Gastroesophageal sphincter (tissue), 4 donors: ENCODE data around the gene HOXB6. TPM values are rescaled to one million over a fixed set of nuclear protein-coding genes. Genes with fewer than 3 reads are reported as not detected.

Source experiments
- ATAC-seq: fragments of 150-250 bp; one replicate; pipeline ENCODE4 v1.9.1; 2016; ENCODE audit warnings: mild to moderate bottlenecking, moderate library complexity
- H3K27ac ChIP-seq, 4 donors: fragments of 200-600 bp; sonication (generic) in 3 of 4; 1 replicate in 3 of 4; 2 replicates in 1 of 4; pipeline ENCODE4 v1.5.1; 2016 to 2019
- H3K27me3 ChIP-seq: fragments of 200-600 bp; sonication (generic); one replicate; pipeline ENCODE4 v1.5.1; 2019
- H3K36me3 ChIP-seq, 2 donors: fragments of 200-600 bp; sonication (generic); one replicate each; pipeline ENCODE4 v1.5.1; 2019; ENCODE audit warnings: control low read depth in 1 of 2
- H3K4me1 ChIP-seq, 3 donors: fragments of 200-600 bp; sonication (generic); 1 replicate in 2 of 3; 2 replicates in 1 of 3; pipeline ENCODE4 v1.5.1; 2016 to 2019; ENCODE audit warnings: control low read depth in 2 of 3
- H3K4me3 ChIP-seq, 2 donors: fragments of 200-600 bp; sonication (generic); one replicate each; pipeline ENCODE4 v1.5.1; 2019; ENCODE audit warnings: mild to moderate bottlenecking in 1 of 2, moderate library complexity in 1 of 2
- H3K9me3 ChIP-seq, 3 donors: fragments of 200-600 bp; sonication (generic); one replicate each; pipeline ENCODE4 v1.5.1; 2017 to 2019; ENCODE audit warnings: control low read depth in 2 of 3
- EP300 ChIP-seq: sonication (generic); formaldehyde crosslinking; IDR thresholded peaks from one replicate; pipeline ENCODE4 v1.6.1; 2017; ENCODE audit warnings: antibody characterized with exemption, mild to moderate bottlenecking
- POLR2A ChIP-seq, 2 donors: fragments of 450-650 bp; IDR thresholded peaks; one replicate each; pipeline ENCODE4 v1.6.1; 2017; ENCODE audit warnings: antibody characterized with exemption in 2 of 2, mild to moderate bottlenecking in 2 of 2, moderate library complexity in 1 of 2
- POLR2AphosphoS5 ChIP-seq: sonication (generic); formaldehyde crosslinking; IDR thresholded peaks from one replicate; pipeline ENCODE4 v1.6.1; 2017; ENCODE audit warnings: antibody characterized with exemption
- WGBS, 2 donors: methylation state at CpG; one replicate each; pipeline ENCODE4 v1.1.5; 2018; ENCODE audit warnings: low coverage in 1 of 2; 5-methylcytosine and 5-hydroxymethylcytosine counted together
- total RNA-seq, 4 donors: library from RNA; depleted of rRNA; stranded (reverse); fragments of >200 nt; gene quantifications; one replicate each; pipeline ENCODE4 v1.1.0, GENCODE V29; 2016
- TF ChIP-seq, protein P1 (sequence below), 4 experiments: fragments of 200-600 bp in 2 of 4; fragments of 450-650 bp in 2 of 4; sonication (generic) in 1 of 4; IDR thresholded peaks; one replicate each; pipeline ENCODE4 v1.5.1; 2017 to 2019; ENCODE audit warnings: antibody characterized with exemption in 4 of 4, mild to moderate bottlenecking in 2 of 4, moderate library complexity in 2 of 4

HOXB6 gene
- total RNA-seq, 4 donors from 2014 or later: 4.9 to 40.1 (median 5.1) TPM

GRCh38 chr17:48627623-48628521, 23.1 kb upstream of the HOXB6 start:
- ATAC-seq: no peak
- H3K9me3 ChIP-seq: no peaks in the 10 kb centered on the region
- no peak for TF ChIP-seq EP300
- TF ChIP-seq, protein P1, sequence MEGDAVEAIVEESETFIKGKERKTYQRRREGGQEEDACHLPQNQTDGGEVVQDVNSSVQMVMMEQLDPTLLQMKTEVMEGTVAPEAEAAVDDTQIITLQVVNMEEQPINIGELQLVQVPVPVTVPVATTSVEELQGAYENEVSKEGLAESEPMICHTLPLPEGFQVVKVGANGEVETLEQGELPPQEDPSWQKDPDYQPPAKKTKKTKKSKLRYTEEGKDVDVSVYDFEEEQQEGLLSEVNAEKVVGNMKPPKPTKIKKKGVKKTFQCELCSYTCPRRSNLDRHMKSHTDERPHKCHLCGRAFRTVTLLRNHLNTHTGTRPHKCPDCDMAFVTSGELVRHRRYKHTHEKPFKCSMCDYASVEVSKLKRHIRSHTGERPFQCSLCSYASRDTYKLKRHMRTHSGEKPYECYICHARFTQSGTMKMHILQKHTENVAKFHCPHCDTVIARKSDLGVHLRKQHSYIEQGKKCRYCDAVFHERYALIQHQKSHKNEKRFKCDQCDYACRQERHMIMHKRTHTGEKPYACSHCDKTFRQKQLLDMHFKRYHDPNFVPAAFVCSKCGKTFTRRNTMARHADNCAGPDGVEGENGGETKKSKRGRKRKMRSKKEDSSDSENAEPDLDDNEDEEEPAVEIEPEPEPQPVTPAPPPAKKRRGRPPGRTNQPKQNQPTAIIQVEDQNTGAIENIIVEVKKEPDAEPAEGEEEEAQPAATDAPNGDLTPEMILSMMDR (IDR thresholded peaks at IDR 0.05): no peak
- no peak for TF ChIP-seq POLR2A (IDR thresholded peaks at IDR 0.05)
- no peak for TF ChIP-seq POLR2AphosphoS5
- WGBS, 2 donors: 12 to 21% methylated on average over 18 to 24 of the region's 27 CpGs
- no peaks in the 10 kb centered on the region for H3K36me3 ChIP-seq
- no peak overlapping the region for H3K4me3 ChIP-seq
- no peak overlapping the region for H3K27ac ChIP-seq
- H3K27me3 ChIP-seq: peaks cover 100% of the 10 kb centered on the region
- H3K4me1 ChIP-seq: peaks cover 0 to 26% (median 23%) of the 10 kb centered on the region in 3 donors

DNA sequence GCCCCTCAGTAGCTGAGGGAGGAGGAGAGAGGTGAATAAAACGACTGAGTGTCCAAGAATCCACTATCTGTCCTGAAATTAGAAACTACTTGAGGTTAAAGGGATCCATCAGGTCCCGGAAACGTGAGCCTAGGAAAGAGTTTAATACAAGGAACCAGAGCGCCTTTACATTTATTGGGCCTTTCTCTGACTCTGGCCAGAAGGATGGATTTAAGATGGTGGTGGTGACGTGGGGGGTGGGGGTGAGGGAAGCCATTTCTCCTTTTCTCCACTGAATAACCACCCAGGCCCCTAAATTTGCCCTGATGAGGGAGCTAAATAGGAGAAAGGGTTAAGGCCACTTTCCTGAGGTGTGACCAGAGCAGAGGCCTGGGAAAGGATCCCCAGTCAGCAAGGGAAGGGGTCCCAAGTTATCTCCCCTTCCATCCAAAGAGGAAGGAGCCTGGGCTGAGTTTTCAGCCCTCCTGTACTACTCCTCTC, 22.4 kb upstream of the HOXB6 start:
- H3K27me3 ChIP-seq: peaks cover 100% of the 10 kb centered on the region
- peaks cover 0 to 26% (median 23%) of the 10 kb centered on the region in 3 donors for H3K4me1 ChIP-seq
- H3K36me3 ChIP-seq: no peaks in the 10 kb centered on the region
- H3K9me3 ChIP-seq: no peaks in the 10 kb centered on the region
- TF ChIP-seq, protein P1 (IDR thresholded peaks at IDR 0.05): no peak
- TF ChIP-seq EP300: no peak
- no peak for TF ChIP-seq POLR2A (IDR thresholded peaks at IDR 0.05)
- no peak for TF ChIP-seq POLR2AphosphoS5
- ATAC-seq: no peak
- no peak overlapping the region for H3K27ac ChIP-seq
- WGBS, 2 donors: 4 to 23% methylated on average over 3 of the region's 5 CpGs
- H3K4me3 ChIP-seq: no peak overlapping the region

DNA sequence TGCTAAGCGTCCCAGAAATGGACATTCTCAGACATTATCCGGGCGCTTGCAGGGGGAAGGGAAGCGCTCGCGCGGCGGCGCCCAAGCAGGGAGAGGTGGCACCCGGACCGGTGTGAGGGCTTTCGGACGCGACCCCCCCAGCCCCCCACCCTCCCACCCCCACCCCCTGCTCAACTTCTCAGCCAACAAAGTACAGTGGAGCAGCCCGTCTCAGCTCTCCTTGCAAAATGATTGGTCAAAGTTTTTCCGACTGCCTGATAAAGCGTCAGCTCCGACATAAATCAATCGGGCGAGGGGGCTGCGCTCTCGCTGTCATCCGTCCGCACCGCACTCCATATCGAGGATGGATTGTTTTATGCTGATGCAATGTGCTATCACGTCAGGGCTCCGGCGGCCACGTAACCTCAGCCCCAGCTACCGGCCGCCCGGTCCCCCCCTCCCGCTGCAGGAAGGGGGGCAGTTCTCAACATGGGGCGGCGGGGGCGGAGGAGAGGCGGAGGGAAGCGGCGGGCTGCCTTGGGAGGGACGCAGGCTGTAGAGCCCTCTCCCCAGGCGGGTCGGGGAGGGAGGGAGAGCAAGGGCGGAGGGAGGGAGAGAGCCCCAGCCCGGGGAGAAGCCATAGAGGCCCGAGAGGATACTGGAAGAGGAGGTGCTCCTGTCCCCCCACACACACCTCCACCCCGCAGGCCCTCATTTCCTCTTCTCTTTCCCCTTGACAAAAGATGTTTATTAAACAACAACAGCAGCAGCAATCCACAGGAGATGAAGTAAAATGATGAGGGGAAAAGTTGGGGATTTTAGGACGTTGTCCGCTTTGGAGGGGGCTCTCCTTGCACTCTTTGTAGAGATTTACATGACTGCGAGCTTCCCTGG, 21.7 kb upstream of the HOXB6 start, which contains the start of gene HOXB9:
HOXB9 (minus strand) TSS at position 114 of the 873 bp plus-strand sequence; CDS start at position 25, 89 bp downstream.
- TF ChIP-seq POLR2A (IDR thresholded peaks at IDR 0.05) (no peak), EP300 (no peak), POLR2AphosphoS5 (no peak)
- TF ChIP-seq, protein P1 (IDR thresholded peaks at IDR 0.05): no peak
- Histone ChIP-seq H3K36me3 (no peaks in the 10 kb centered on the region), H3K27me3 (peaks cover 100% of the 10 kb centered on the region), H3K4me3 (peak within 1 kb of the TSS in 1 of 2 donors; percentile 41), H3K27ac (no peak within 1 kb of the TSS), H3K4me1 (peaks cover 0 to 26% (median 23%) of the 10 kb centered on the region in 3 donors), H3K9me3 (no peaks in the 10 kb centered on the region)
- ATAC-seq: no peak
- 2 to 4% methylated on average over 5 to 20 of the region's 50 CpGs for WGBS, 2 donors

DNA sequence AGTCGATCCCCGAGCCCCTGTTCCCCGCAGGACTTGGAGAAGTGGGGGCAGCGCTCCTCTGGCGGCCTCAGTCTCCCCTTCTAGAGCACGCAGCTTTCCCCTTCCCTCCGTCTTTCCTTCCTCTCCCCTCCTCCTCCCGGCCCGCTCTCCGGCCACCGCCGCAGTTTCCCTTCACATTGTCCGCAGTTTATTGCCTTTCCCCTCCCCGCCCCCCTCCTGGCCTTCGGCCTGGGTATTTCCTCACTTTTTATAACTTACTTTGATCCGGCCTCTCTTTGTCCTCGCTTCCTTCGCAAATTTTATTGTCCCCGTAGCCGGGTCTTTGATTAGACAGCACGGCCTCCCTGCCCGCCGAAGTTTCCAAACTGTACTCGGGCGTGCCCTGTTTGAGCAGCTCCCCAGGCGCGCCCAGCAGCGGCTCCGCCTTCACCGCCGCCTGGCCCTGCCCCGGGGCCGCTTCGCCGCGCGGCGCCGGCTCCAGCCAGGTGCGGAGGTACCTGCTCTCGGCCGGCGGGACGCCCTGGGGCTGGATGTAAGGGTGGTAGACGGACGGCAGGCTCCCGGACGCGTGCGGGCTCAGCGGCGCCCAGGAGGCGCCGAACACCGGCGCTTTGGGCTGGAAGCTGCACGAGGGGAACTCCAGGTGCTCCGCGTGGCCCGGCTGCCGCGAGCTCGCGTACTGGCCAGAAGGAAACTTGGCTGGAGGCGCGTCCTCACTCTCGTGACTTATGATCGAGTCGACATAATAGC, 20.9 kb upstream of the HOXB6 start:
- Histone ChIP-seq H3K36me3 (no peaks in the 10 kb centered on the region), H3K4me1 (peaks cover 0 to 26% (median 23%) of the 10 kb centered on the region in 3 donors), H3K27ac (no peak overlapping the region), H3K4me3 (peak overlapping the region in 1 of 2 donors; percentile 41), H3K27me3 (peaks cover 100% of the 10 kb centered on the region), H3K9me3 (no peaks in the 10 kb centered on the region)
- ATAC-seq: peak; percentile 42
- 1% methylated on average over 14 to 24 of the region's 69 CpGs for WGBS, 2 donors
- no peak for TF ChIP-seq EP300
- TF ChIP-seq POLR2AphosphoS5: no peak
- no peak for TF ChIP-seq POLR2A (IDR thresholded peaks at IDR 0.05)
- TF ChIP-seq, protein P1 (IDR thresholded peaks at IDR 0.05): no peak
